GM20000 (cell line): ENCODE data around the gene MED26.

ENCODE experiments used
- DNase-seq: peaks from one replicate; pipeline ENCODE4 v3.0.0; 2012; ENCODE audit warnings: low spot score
- CTCF ChIP-seq: IDR thresholded peaks from 2 replicates; pipeline ENCODE4 v1.5.1; 2012; ENCODE audit warnings: mild to moderate bottlenecking, control low read depth; ENCODE audit errors: extremely low read depth, missing control alignments

MED26 gene

DNA sequence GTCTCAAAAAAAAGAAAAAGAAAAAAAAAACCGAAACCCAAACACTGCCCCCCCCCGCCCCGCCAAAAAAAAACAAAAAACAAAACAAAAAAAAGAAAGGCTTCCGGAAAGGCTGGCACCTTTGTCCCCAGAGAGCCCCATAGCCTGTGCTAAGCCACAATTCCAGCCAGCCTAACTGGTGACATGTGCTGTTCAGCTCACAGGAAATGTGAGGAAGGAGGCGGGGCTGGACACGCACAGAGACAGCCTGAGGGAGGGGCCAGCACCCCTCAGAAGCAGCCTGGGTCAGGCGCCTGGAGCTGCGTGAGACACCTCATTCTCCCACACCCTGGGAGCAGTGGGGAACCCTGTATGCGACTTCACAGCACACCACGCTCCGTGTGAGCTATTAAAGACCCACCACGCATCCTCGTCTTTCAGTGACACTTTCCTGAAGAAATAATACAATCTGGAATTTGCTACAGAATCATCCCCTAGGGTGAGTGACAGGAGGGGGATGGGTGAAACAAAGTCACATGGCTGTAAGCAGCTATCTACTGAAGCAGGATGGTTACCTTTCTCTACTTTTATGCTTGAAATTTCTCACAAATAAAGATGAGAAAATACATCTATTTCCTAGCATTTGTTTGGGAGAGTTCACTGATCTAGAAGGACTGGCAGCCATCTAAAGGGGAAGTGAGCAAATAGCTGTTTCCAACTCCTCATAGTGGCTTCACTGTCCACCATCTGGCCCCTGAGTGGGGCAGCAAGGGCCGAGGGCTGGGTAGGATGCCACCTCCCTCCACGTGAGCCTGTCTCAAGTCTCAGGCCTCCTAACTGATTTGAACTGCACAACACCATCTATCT lies 43.5 kb downstream of the MED26 start:
- no peak for TF ChIP-seq CTCF

GRCh38 chr19:16582486-16583261 lies 45.3 kb downstream of the MED26 start:
- TF ChIP-seq CTCF = no peak

More for the DNA sequence above, 43.5 kb downstream of the MED26 start:
- DNase-seq = peak; percentile 88

GRCh38 chr19:16581971-16582343 lies 46.0 kb downstream of the MED26 start:
- TF ChIP-seq CTCF = no peak
- no peak for DNase-seq

More at GRCh38 chr19:16582486-16583261, 45.3 kb downstream of the MED26 start:
- DNase-seq = no peak

- no peak for TF ChIP-seq CTCF
- no peak for DNase-seq
Measured at GRCh38 chr19:16581145-16581970, 46.6 kb downstream of the MED26 start.

GRCh38 chr19:16579381-16579780 lies 48.6 kb downstream of the MED26 start:
- no peak for DNase-seq
- TF ChIP-seq CTCF = no peak

- no peak for DNase-seq
- TF ChIP-seq CTCF = no peak
Measured at GRCh38 chr19:16577531-16577985, 50.4 kb downstream of the MED26 start.
